ENCODE data around the gene SFT2D2. TPM values are rescaled to one million over a fixed set of nuclear protein-coding genes. Genes with fewer than 3 reads are reported as not detected.

Gene SFT2D2
- polyA plus RNA-seq, 2 donors, result 7.1 to 7.7 TPM

- no peak overlapping the region for H3K4me3 ChIP-seq (ENCODE audit: low read depth in 1 of 2, low read length in 2 of 2)
- peaks cover 0 to 7% of the 10 kb centered on the region in 2 donors for H3K4me1 ChIP-seq (ENCODE audit: control insufficient read depth in 2 of 2, insufficient read depth in 2 of 2, low read length in 1 of 2)
- WGBS, 2 donors, result 90% methylated on average over 8 of the region's 8 CpGs
- no peaks in the 10 kb centered on the region for H3K27me3 ChIP-seq (ENCODE audit: control insufficient read depth in 1 of 2, insufficient read depth in 2 of 2, low read length in 2 of 2)
- H3K27ac ChIP-seq (ENCODE audit: low read depth in 2 of 2, low read length in 1 of 2), result no peak overlapping the region
- no peaks in the 10 kb centered on the region for H3K9me3 ChIP-seq (ENCODE audit: control insufficient read depth in 2 of 2, insufficient read depth in 1 of 2, low read depth in 1 of 2, low read length in 1 of 2)
- peaks cover 6 to 24% of the 10 kb centered on the region in 2 donors for H3K36me3 ChIP-seq (ENCODE audit: control insufficient read depth in 2 of 2, insufficient read depth in 2 of 2, low read length in 1 of 2)
These were observed 9.2 kb downstream of the SFT2D2 start for GRCh38 chr1:168234846-168235547.

- no peaks in the 10 kb centered on the region for H3K27me3 ChIP-seq (ENCODE audit: control insufficient read depth in 1 of 2, insufficient read depth in 2 of 2, low read length in 2 of 2)
- no peaks in the 10 kb centered on the region for H3K9me3 ChIP-seq (ENCODE audit: control insufficient read depth in 2 of 2, insufficient read depth in 1 of 2, low read depth in 1 of 2, low read length in 1 of 2)
- H3K4me1 ChIP-seq (ENCODE audit: control insufficient read depth in 2 of 2, insufficient read depth in 2 of 2, low read length in 1 of 2), result peaks cover 0 to 4% of the 10 kb centered on the region in 2 donors
- H3K36me3 ChIP-seq (ENCODE audit: control insufficient read depth in 2 of 2, insufficient read depth in 2 of 2, low read length in 1 of 2), result peaks cover 8 to 24% of the 10 kb centered on the region in 2 donors
- no peak overlapping the region for H3K4me3 ChIP-seq (ENCODE audit: low read depth in 1 of 2, low read length in 2 of 2)
- no peak overlapping the region for H3K27ac ChIP-seq (ENCODE audit: low read depth in 2 of 2, low read length in 1 of 2)
These were observed 9.7 kb downstream of the SFT2D2 start for GRCh38 chr1:168235548-168235885.

- H3K27me3 ChIP-seq (ENCODE audit: control insufficient read depth in 1 of 2, insufficient read depth in 2 of 2, low read length in 2 of 2), result no peaks in the 10 kb centered on the region
- WGBS, 2 donors, result 77 to 83% methylated on average over 3 of the region's 3 CpGs
- no peaks in the 10 kb centered on the region for H3K9me3 ChIP-seq (ENCODE audit: control insufficient read depth in 2 of 2, insufficient read depth in 1 of 2, low read depth in 1 of 2, low read length in 1 of 2)
- H3K27ac ChIP-seq (ENCODE audit: low read depth in 2 of 2, low read length in 1 of 2), result no peak overlapping the region
- H3K36me3 ChIP-seq (ENCODE audit: control insufficient read depth in 2 of 2, insufficient read depth in 2 of 2, low read length in 1 of 2), result peaks cover 8 to 24% of the 10 kb centered on the region in 2 donors
- peaks cover 0 to 4% of the 10 kb centered on the region in 2 donors for H3K4me1 ChIP-seq (ENCODE audit: control insufficient read depth in 2 of 2, insufficient read depth in 2 of 2, low read length in 1 of 2)
- no peak overlapping the region for H3K4me3 ChIP-seq (ENCODE audit: low read depth in 1 of 2, low read length in 2 of 2)
These were observed 10.1 kb downstream of the SFT2D2 start for GRCh38 chr1:168235937-168236336.

- no peaks in the 10 kb centered on the region for H3K27me3 ChIP-seq (ENCODE audit: control insufficient read depth in 1 of 2, insufficient read depth in 2 of 2, low read length in 2 of 2)
- 82 to 86% methylated on average over 7 of the region's 7 CpGs for WGBS, 2 donors
- no peaks in the 10 kb centered on the region for H3K9me3 ChIP-seq (ENCODE audit: control insufficient read depth in 2 of 2, insufficient read depth in 1 of 2, low read depth in 1 of 2, low read length in 1 of 2)
- H3K4me3 ChIP-seq (ENCODE audit: low read depth in 1 of 2, low read length in 2 of 2), result no peak overlapping the region
- H3K36me3 ChIP-seq (ENCODE audit: control insufficient read depth in 2 of 2, insufficient read depth in 2 of 2, low read length in 1 of 2), result peaks cover 8 to 25% of the 10 kb centered on the region in 2 donors
- no peak overlapping the region for H3K27ac ChIP-seq (ENCODE audit: low read depth in 2 of 2, low read length in 1 of 2)
- peaks cover 0 to 4% of the 10 kb centered on the region in 2 donors for H3K4me1 ChIP-seq (ENCODE audit: control insufficient read depth in 2 of 2, insufficient read depth in 2 of 2, low read length in 1 of 2)
These were observed 11.2 kb downstream of the SFT2D2 start for GRCh38 chr1:168236836-168237611.

- WGBS, 2 donors, result 49 to 53% methylated on average over 2 of the region's 2 CpGs
- no peaks in the 10 kb centered on the region for H3K27me3 ChIP-seq (ENCODE audit: control insufficient read depth in 1 of 2, insufficient read depth in 2 of 2, low read length in 2 of 2)
- peak overlapping the region; percentile 45 to 57 for H3K27ac ChIP-seq (ENCODE audit: low read depth in 2 of 2, low read length in 1 of 2)
- no peak overlapping the region for H3K4me3 ChIP-seq (ENCODE audit: low read depth in 1 of 2, low read length in 2 of 2)
- no peaks in the 10 kb centered on the region for H3K9me3 ChIP-seq (ENCODE audit: control insufficient read depth in 2 of 2, insufficient read depth in 1 of 2, low read depth in 1 of 2, low read length in 1 of 2)
- H3K4me1 ChIP-seq (ENCODE audit: control insufficient read depth in 2 of 2, insufficient read depth in 2 of 2, low read length in 1 of 2), result peaks cover 0 to 3% of the 10 kb centered on the region in 2 donors
- peaks cover 12 to 28% of the 10 kb centered on the region in 2 donors for H3K36me3 ChIP-seq (ENCODE audit: control insufficient read depth in 2 of 2, insufficient read depth in 2 of 2, low read length in 1 of 2)
These were observed 17.4 kb downstream of the SFT2D2 start for GRCh38 chr1:168243198-168243597.

GRCh38 chr1:168243636-168244212 lies 17.9 kb downstream of the SFT2D2 start:
- H3K4me3 ChIP-seq (ENCODE audit: low read depth in 1 of 2, low read length in 2 of 2), result no peak overlapping the region
- H3K4me1 ChIP-seq (ENCODE audit: control insufficient read depth in 2 of 2, insufficient read depth in 2 of 2, low read length in 1 of 2), result peaks cover 0 to 3% of the 10 kb centered on the region in 2 donors
- peak overlapping the region; percentile 45 to 57 for H3K27ac ChIP-seq (ENCODE audit: low read depth in 2 of 2, low read length in 1 of 2)
- WGBS, 2 donors, result 36 to 39% methylated on average over 3 of the region's 3 CpGs
- H3K27me3 ChIP-seq (ENCODE audit: control insufficient read depth in 1 of 2, insufficient read depth in 2 of 2, low read length in 2 of 2), result no peaks in the 10 kb centered on the region
- peaks cover 12 to 24% of the 10 kb centered on the region in 2 donors for H3K36me3 ChIP-seq (ENCODE audit: control insufficient read depth in 2 of 2, insufficient read depth in 2 of 2, low read length in 1 of 2)
- no peaks in the 10 kb centered on the region for H3K9me3 ChIP-seq (ENCODE audit: control insufficient read depth in 2 of 2, insufficient read depth in 1 of 2, low read depth in 1 of 2, low read length in 1 of 2)

GRCh38 chr1:168245042-168245441 lies 19.2 kb downstream of the SFT2D2 start:
- Histone ChIP-seq H3K36me3 (ENCODE audit: control insufficient read depth in 2 of 2, insufficient read depth in 2 of 2, low read length in 1 of 2) (peaks cover 17 to 24% of the 10 kb centered on the region in 2 donors), H3K27me3 (ENCODE audit: control insufficient read depth in 1 of 2, insufficient read depth in 2 of 2, low read length in 2 of 2) (no peaks in the 10 kb centered on the region), H3K4me3 (ENCODE audit: low read depth in 1 of 2, low read length in 2 of 2) (no peak overlapping the region), H3K27ac (ENCODE audit: low read depth in 2 of 2, low read length in 1 of 2) (no peak overlapping the region), H3K4me1 (ENCODE audit: control insufficient read depth in 2 of 2, insufficient read depth in 2 of 2, low read length in 1 of 2) (peaks cover 2 to 3% of the 10 kb centered on the region in 2 donors), H3K9me3 (ENCODE audit: control insufficient read depth in 2 of 2, insufficient read depth in 1 of 2, low read depth in 1 of 2, low read length in 1 of 2) (no peaks in the 10 kb centered on the region)
- WGBS, 2 donors, result 93 to 95% methylated on average over 3 of the region's 3 CpGs

GRCh38 chr1:168246506-168246905 lies 20.7 kb downstream of the SFT2D2 start:
- WGBS, 2 donors, result 89 to 90% methylated on average over 5 of the region's 5 CpGs
- Histone ChIP-seq H3K4me1 (ENCODE audit: control insufficient read depth in 2 of 2, insufficient read depth in 2 of 2, low read length in 1 of 2) (peaks cover 2 to 3% of the 10 kb centered on the region in 2 donors), H3K9me3 (ENCODE audit: control insufficient read depth in 2 of 2, insufficient read depth in 1 of 2, low read depth in 1 of 2, low read length in 1 of 2) (no peaks in the 10 kb centered on the region), H3K27me3 (ENCODE audit: control insufficient read depth in 1 of 2, insufficient read depth in 2 of 2, low read length in 2 of 2) (no peaks in the 10 kb centered on the region), H3K36me3 (ENCODE audit: control insufficient read depth in 2 of 2, insufficient read depth in 2 of 2, low read length in 1 of 2) (peaks cover 13 to 31% of the 10 kb centered on the region in 2 donors), H3K27ac (ENCODE audit: low read depth in 2 of 2, low read length in 1 of 2) (no peak overlapping the region), H3K4me3 (ENCODE audit: low read depth in 1 of 2, low read length in 2 of 2) (no peak overlapping the region)

- H3K27me3 ChIP-seq (ENCODE audit: control insufficient read depth in 1 of 2, insufficient read depth in 2 of 2, low read length in 2 of 2), result no peaks in the 10 kb centered on the region
- H3K4me1 ChIP-seq (ENCODE audit: control insufficient read depth in 2 of 2, insufficient read depth in 2 of 2, low read length in 1 of 2), result peaks cover 0 to 2% of the 10 kb centered on the region in 2 donors
- peaks cover 4 to 9% of the 10 kb centered on the region in 2 donors for H3K36me3 ChIP-seq (ENCODE audit: control insufficient read depth in 2 of 2, insufficient read depth in 2 of 2, low read length in 1 of 2)
- 77 to 79% methylated on average over 3 of the region's 3 CpGs for WGBS, 2 donors
- H3K9me3 ChIP-seq (ENCODE audit: control insufficient read depth in 2 of 2, insufficient read depth in 1 of 2, low read depth in 1 of 2, low read length in 1 of 2), result peaks cover 0 to 4% of the 10 kb centered on the region in 2 donors
- H3K27ac ChIP-seq (ENCODE audit: low read depth in 2 of 2, low read length in 1 of 2), result no peak overlapping the region
- no peak overlapping the region for H3K4me3 ChIP-seq (ENCODE audit: low read depth in 1 of 2, low read length in 2 of 2)
These were observed 26.5 kb downstream of the SFT2D2 start for GRCh38 chr1:168252204-168252733.
